DLD1 (cell line): ENCODE results near the gene PGS1.

Experiments used
- in situ Hi-C: cut with HindIII; loops from 2 replicates; pipeline ENCODE4 v1.10.0; 2017; ENCODE audit warnings: low sequenced_read_pairs

Gene PGS1

GRCh38 chr17:78362671-78363070 is 15.8 kb upstream of the PGS1 start:
- in situ Hi-C loops, result no loop called here

GRCh38 chr17:78364436-78365281 is 13.8 kb upstream of the PGS1 start:
- in situ Hi-C loops, result no loop called here

GRCh38 chr17:78365561-78366108 is 12.8 kb upstream of the PGS1 start:
- in situ Hi-C loops, result no loop called here

GRCh38 chr17:78366109-78366848 is 12.2 kb upstream of the PGS1 start:
- in situ Hi-C loops, result no loop called here

GRCh38 chr17:78367193-78367592 is 11.3 kb upstream of the PGS1 start:
- in situ Hi-C loops, result no loop called here

- in situ Hi-C loops, result no loop called here
These were observed 10.1 kb upstream of the PGS1 start for GRCh38 chr17:78368348-78368747.

GRCh38 chr17:78368854-78369495 is 9.5 kb upstream of the PGS1 start:
- in situ Hi-C loops, result no loop called here

GRCh38 chr17:78369791-78370381 is 8.6 kb upstream of the PGS1 start:
- in situ Hi-C loops, result no loop called here

GRCh38 chr17:78371056-78371455 is 7.4 kb upstream of the PGS1 start:
- in situ Hi-C loops, result no loop called here

GRCh38 chr17:78372841-78373240 is 5.6 kb upstream of the PGS1 start:
- in situ Hi-C loops, result no loop called here

GRCh38 chr17:78374189-78374588 is 4.3 kb upstream of the PGS1 start:
- in situ Hi-C loops, result no loop called here

- in situ Hi-C loops, result no loop called here
These were observed 3.7 kb upstream of the PGS1 start for GRCh38 chr17:78374631-78375274.

GRCh38 chr17:78375401-78376151 is 2.9 kb upstream of the PGS1 start:
- in situ Hi-C loops, result no loop called here

- in situ Hi-C loops, result no loop called here
These were observed 2.3 kb upstream of the PGS1 start for GRCh38 chr17:78376161-78376560.

GRCh38 chr17:78377858-78378224 is 608 bp upstream of the PGS1 start:
- in situ Hi-C loops, result no loop called here

GRCh38 chr17:78379131-78379491 is 662 bp downstream of the PGS1 start:
- in situ Hi-C loops, result no loop called here

GRCh38 chr17:78380370-78380769 is 1.9 kb downstream of the PGS1 start:
- in situ Hi-C loops, result no loop called here

- in situ Hi-C loops, result no loop called here
These were observed 3.3 kb downstream of the PGS1 start for GRCh38 chr17:78381601-78382232.

- in situ Hi-C loops, result no loop called here
These were observed 5.4 kb downstream of the PGS1 start for GRCh38 chr17:78383725-78384471.
